GM12878 (cell line): Measurements from ENCODE around the gene PRSS36. TPM values are rescaled to one million over a fixed set of nuclear protein-coding genes. Genes with fewer than 3 reads are reported as not detected.

Source experiments
- ATAC-seq: fragments of 200-7000 bp; cut with Tn5 transposase; 3 replicates; pipeline ENCODE4 v1.9.1; 2020; ENCODE audit warnings: mild to moderate bottlenecking, moderate library complexity
- BruUV-seq: library from RNA; stranded (reverse); fragments of 400-500 nt; replicated peaks from 2 replicates; lab custom pipeline; 2021; lab: Mats Ljungman, UMichigan
- CTCF ChIA-PET: fragments of 300-600 bp; sonication (Branson Sonifier 250); formaldehyde crosslinking; extraction: SDS; loops from one replicate; lab custom pipeline; 2021; ENCODE audit warnings: inconsistent platforms; lab: Yijun Ruan, JAX
- POLR2A ChIA-PET: fragments of 350-600 bp; formaldehyde crosslinking; extraction: SDS; loops from one replicate; lab custom pipeline; 2021; ENCODE audit warnings: inconsistent platforms; lab: Charles Lee
- RAD21 ChIA-PET: fragments of 300-600 bp; sonication (Branson Sonifier 250); formaldehyde crosslinking; loops from one replicate; lab custom pipeline; 2023; ENCODE audit warnings: antibody characterized with exemption; ENCODE audit not compliant: unreplicated experiment; lab: Charles Lee
- SMC1A ChIA-PET: fragments of 300-600 bp; sonication (Branson Sonifier 250); formaldehyde crosslinking; loops from one replicate; lab custom pipeline; 2023; ENCODE audit not compliant: unreplicated experiment, uncharacterized antibody; lab: Charles Lee
- DNase-seq: peaks from one replicate; pipeline ENCODE4 v3.0.0-alpha.2; 2011; ENCODE audit warnings: low read depth, low spot score
- FAIRE-seq: peaks from 3 replicates; lab custom pipeline; 2011; peaks lifted over from hg19 to GRCh38; lab: Jason Lieb, UNC
- H2AFZ ChIP-seq: 2 replicates; pipeline ENCODE4 v1.6.0; 2011; ENCODE audit warnings: low read depth, low read length, control low read depth; ENCODE audit not compliant: control insufficient read depth
- H3K27ac ChIP-seq: 2 replicates; pipeline ENCODE4 v1.5.1; 2011; ENCODE audit warnings: control low read depth; ENCODE audit not compliant: control insufficient read depth, insufficient read depth
- H3K27me3 ChIP-seq, 2 experiments: replicated peaks in 1 of 2; 2 replicates each; pipeline versions ENCODE4 v1.6.0 to v1.6.1; 2011; ENCODE audit warnings: low read length in 1 of 2; ENCODE audit not compliant: control insufficient read depth in 2 of 2, insufficient read depth in 2 of 2
- H3K36me3 ChIP-seq, 2 experiments: 2 replicates each; pipeline ENCODE4 v1.5.1; 2011; ENCODE audit warnings: low read length in 1 of 2; ENCODE audit not compliant: control insufficient read depth in 2 of 2, insufficient read depth in 2 of 2
- H3K4me1 ChIP-seq: 2 replicates; pipeline ENCODE4 v1.6.1; 2011; ENCODE audit warnings: mild to moderate bottlenecking, low read length, moderate library complexity, mixed read lengths; ENCODE audit not compliant: control insufficient read depth, insufficient read depth
- H3K4me2 ChIP-seq: 2 replicates; pipeline ENCODE4 v1.6.0; 2011; ENCODE audit warnings: control low read depth; ENCODE audit not compliant: control insufficient read depth, insufficient read depth
- H3K4me3 ChIP-seq: fragments of 200-600 bp; sonication (generic); 2 replicates; pipeline ENCODE4 v1.5.1; 2016
- H3K79me2 ChIP-seq: 2 replicates; pipeline ENCODE4 v1.6.0; 2011; ENCODE audit warnings: low read length; ENCODE audit not compliant: control insufficient read depth, insufficient read depth
- H3K9ac ChIP-seq: 2 replicates; pipeline ENCODE4 v1.8.0; 2011; ENCODE audit warnings: low read length, control low read depth, mixed read lengths; ENCODE audit not compliant: control insufficient read depth, insufficient read depth
- H3K9me3 ChIP-seq: replicated peaks from 3 replicates; pipeline ENCODE4 v1.5.1; 2011; ENCODE audit warnings: mild to moderate bottlenecking, low read length; ENCODE audit not compliant: control insufficient read depth, insufficient read depth
- H4K20me1 ChIP-seq: 2 replicates; pipeline ENCODE4 v1.6.0; 2011; ENCODE audit not compliant: control insufficient read depth, insufficient read depth
- CBFB ChIP-seq: IDR thresholded peaks from 2 replicates; pipeline ENCODE4 v1.6.1; 2016; ENCODE audit warnings: antibody characterized with exemption, low read depth
- E2F8 ChIP-seq: fragments of 450-650 bp; IDR thresholded peaks from 2 replicates; pipeline ENCODE4 v1.6.1; 2018; ENCODE audit warnings: mild to moderate bottlenecking, low read depth, moderate library complexity; ENCODE audit not compliant: partially characterized antibody
- EZH2 ChIP-seq: IDR thresholded peaks from 2 replicates; pipeline ENCODE4 v1.6.1; 2012; ENCODE audit warnings: low read depth, mild to moderate bottlenecking, control low read depth, inconsistent platforms, low read length, borderline replicate concordance; ENCODE audit not compliant: control insufficient read depth
- FOS ChIP-seq: IDR thresholded peaks from 3 replicates; pipeline ENCODE4 v1.6.1; 2011; ENCODE audit warnings: borderline replicate concordance; ENCODE audit not compliant: insufficient read length; ENCODE audit errors: extremely low read depth
- HDAC2 ChIP-seq: fragments of 200-600 bp; sonication (generic); IDR thresholded peaks from 2 replicates; pipeline ENCODE4 v1.6.1; 2017
- JUND ChIP-seq: IDR thresholded peaks from 2 replicates; pipeline ENCODE4 v1.6.1; 2012; ENCODE audit warnings: low read depth, mild to moderate bottlenecking, low read length, improper control_type of control experiment, moderate library complexity
- KLF5 ChIP-seq: fragments of 450-650 bp; IDR thresholded peaks from 2 replicates; pipeline ENCODE4 v1.6.1; 2014; ENCODE audit warnings: mild to moderate bottlenecking; ENCODE audit not compliant: partially characterized antibody
- LARP7 ChIP-seq: fragments of 450-650 bp; IDR thresholded peaks from 2 replicates; pipeline ENCODE4 v1.6.1; 2017; ENCODE audit warnings: mild to moderate bottlenecking
- PAX5 ChIP-seq: IDR thresholded peaks from 2 replicates; pipeline ENCODE4 v1.6.1; 2011; ENCODE audit warnings: low read depth, low read length, borderline replicate concordance
- POLR2A ChIP-seq: IDR thresholded peaks from 2 replicates; pipeline ENCODE4 v1.6.1; 2011; ENCODE audit warnings: low read depth, mild to moderate bottlenecking, low read length
- RB1 ChIP-seq: fragments of 450-650 bp; formaldehyde crosslinking; IDR thresholded peaks from 2 replicates; pipeline ENCODE4 v1.6.1; 2017; ENCODE audit warnings: mild to moderate bottlenecking, borderline replicate concordance
- SMC3 ChIP-seq: IDR thresholded peaks from 2 replicates; pipeline ENCODE4 v1.6.1; 2011; ENCODE audit warnings: low read length, improper control_type of control experiment, borderline replicate concordance
- SREBF1 ChIP-seq: IDR thresholded peaks from 2 replicates; pipeline ENCODE4 v1.6.1; 2012; ENCODE audit warnings: mild to moderate bottlenecking, low read length
- SUZ12 ChIP-seq: fragments of 200-600 bp; sonication (generic); IDR thresholded peaks from one replicate; pipeline ENCODE4 v1.6.1; 2018; ENCODE audit warnings: antibody characterized with exemption, mild to moderate bottlenecking; ENCODE audit not compliant: unreplicated experiment
- ZNF217 ChIP-seq: fragments of 450-650 bp; IDR thresholded peaks from 2 replicates; pipeline ENCODE4 v1.6.1; 2017; ENCODE audit warnings: antibody characterized with exemption, mild to moderate bottlenecking
- WGBS: methylation state at CpG from one replicate; pipeline ENCODE4 v1.1.6; 2016; ENCODE audit warnings: low lambda C conversion rate; ENCODE audit not compliant: insufficient replicate concordance, insufficient coverage; ENCODE audit errors: missing lambda C conversion rate; 5-methylcytosine and 5-hydroxymethylcytosine counted together
- in situ Hi-C: fragments of 300-500 bp; cut with MboI; formaldehyde crosslinking; loops from 9 replicates; pipeline ENCODE4 v1.14.3; 2018; ENCODE audit warnings: mixed read lengths
- intact Hi-C: fragments of 100-400 bp; cut with micrococcal nuclease; formaldehyde crosslinking; loops from one replicate; pipeline ENCODE4 v1.14.2; 2022; ENCODE audit not compliant: unreplicated experiment
- polyA plus RNA-seq, 11 experiments: library from polyadenylated mRNA; depleted of rRNA in 4 of 11; unstranded in 6 of 11; stranded (reverse) in 5 of 11; fragments of >200 nt; fragmentation: Nextera tagmentation in 4 of 11; fragmentation: Illumina TruSeq in 1 of 11; extraction: Ambion mirVana in 4 of 11; extraction: Trizol in 1 of 11; gene quantifications; 1 replicate in 1 of 11; 2 replicates in 10 of 11; pipeline versions ENCODE4 v1.2.1 to v1.2.3, GENCODE V29; 2011 to 2016; ENCODE audit warnings: inconsistent platforms in 2 of 11, missing spikeins in 2 of 11, low read depth in 1 of 11
- total RNA-seq, 4 experiments: library from RNA; depleted of rRNA in 3 of 4; stranded (reverse); fragments of >200 nt in 3 of 4; fragmentation: Illumina TruSeq in 1 of 4; extraction: Trizol in 1 of 4; gene quantifications; 2 replicates each; pipeline versions ENCODE4 v1.2.1 to v1.2.3, GENCODE V29; 2013 to 2021
- TF ChIP-seq, protein P1 (sequence below): fragments of 450-650 bp; IDR thresholded peaks from 2 replicates; pipeline ENCODE4 v1.6.1; 2017; ENCODE audit warnings: borderline replicate concordance

The PRSS36 gene
- total and polyA plus RNA-seq, 10 of the 15 experiments (the other 5 are each of a cell fraction or from before 2014, with no cell fraction given): 0.11 to 1.1 (median 0.17) TPM; not detected in 3

GRCh38 chr16:31110106-31111034 lies 39.5 kb downstream of the PRSS36 start:
- intact Hi-C loops: loop anchor here (10.0 kb wide), 1 partner anchor 764 kb away; the partner anchor contains the start of gene ZNF267
- peaks cover 13% of the 10 kb centered on the region for H3K79me2 ChIP-seq
- no peak overlapping the region for H2AFZ ChIP-seq
- H3K4me1 ChIP-seq: peaks cover 22% of the 10 kb centered on the region
- BruUV-seq: no TSS peak
- no peaks in the 10 kb centered on the region for H4K20me1 ChIP-seq
- H3K9ac ChIP-seq: no peak overlapping the region
- no peaks in the 10 kb centered on the region for H3K9me3 ChIP-seq
- WGBS: 81% methylated on average over 26 of the region's 26 CpGs
- CTCF ChIA-PET: interaction anchor here (1.6 kb wide), 1 partner anchor 168 kb away, joined by 3 read pairs; no protein-coding TSS in a partner anchor
- ATAC-seq (no peak), DNase-seq (no peak)
- H3K27me3 ChIP-seq: no peaks in the 10 kb centered on the region
- no peak overlapping the region for H3K27ac ChIP-seq
- POLR2A ChIA-PET: no interaction called here
- H3K4me3 ChIP-seq: no peak overlapping the region
- H3K36me3 ChIP-seq: peaks cover 0 to 4% of the 10 kb centered on the region in 2 experiments; a peak in 3 of 4 replicates
- no peak for TF ChIP-seq FOS
- TF ChIP-seq HDAC2: no peak
- no peak for TF ChIP-seq EZH2
- no peak for TF ChIP-seq CBFB
- TF ChIP-seq SREBF1: no peak
- TF ChIP-seq KLF5: no peak
- no peak for TF ChIP-seq POLR2A
- no peak for TF ChIP-seq E2F8
- TF ChIP-seq ZNF217: no peak
- TF ChIP-seq, protein P1, sequence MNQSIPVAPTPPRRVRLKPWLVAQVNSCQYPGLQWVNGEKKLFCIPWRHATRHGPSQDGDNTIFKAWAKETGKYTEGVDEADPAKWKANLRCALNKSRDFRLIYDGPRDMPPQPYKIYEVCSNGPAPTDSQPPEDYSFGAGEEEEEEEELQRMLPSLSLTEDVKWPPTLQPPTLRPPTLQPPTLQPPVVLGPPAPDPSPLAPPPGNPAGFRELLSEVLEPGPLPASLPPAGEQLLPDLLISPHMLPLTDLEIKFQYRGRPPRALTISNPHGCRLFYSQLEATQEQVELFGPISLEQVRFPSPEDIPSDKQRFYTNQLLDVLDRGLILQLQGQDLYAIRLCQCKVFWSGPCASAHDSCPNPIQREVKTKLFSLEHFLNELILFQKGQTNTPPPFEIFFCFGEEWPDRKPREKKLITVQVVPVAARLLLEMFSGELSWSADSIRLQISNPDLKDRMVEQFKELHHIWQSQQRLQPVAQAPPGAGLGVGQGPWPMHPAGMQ: no peak
- TF ChIP-seq SUZ12: no peak
- TF ChIP-seq LARP7: no peak
- no peak for TF ChIP-seq PAX5
- no peak for TF ChIP-seq SMC3
- TF ChIP-seq JUND: no peak
- TF ChIP-seq RB1: no peak
- TF ChIP-seq, all 136 proteins: peak for 0
- no peak overlapping the region for H3K4me2 ChIP-seq
- RAD21 ChIA-PET: no interaction called here
- no peak for FAIRE-seq
- SMC1A ChIA-PET: no interaction called here
- in situ Hi-C loops: loop anchor here (10.0 kb wide), 1 partner anchor 764 kb away; the partner anchor contains the start of gene ZNF267
